Activated T-cell treated with anti-CD3 and anti-CD28 coated beads, Interleukin-2, amount 50 U/mL, for 24 hours (primary cell): Measurements from ENCODE around the gene PGP.
A peak's percentile ranks its signal among the peaks of the same experiment; 100 is the strongest.

Experiments
- DNase-seq: peaks from one replicate; pipeline ENCODE4 v3.0.0-alpha.2; 2020
- H3K27ac Mint-ChIP-seq: 2 replicates; pipeline ENCODE4 v1.8.0; 2020; ENCODE audit warnings: mild to moderate bottlenecking, mixed read lengths
- H3K27me3 Mint-ChIP-seq: 2 replicates; pipeline ENCODE4 v1.8.0; 2020; ENCODE audit warnings: mixed read lengths
- H3K36me3 Mint-ChIP-seq: 2 replicates; pipeline ENCODE4 v1.8.0; 2020; ENCODE audit warnings: low read depth, mixed read lengths
- H3K4me1 Mint-ChIP-seq: 2 replicates; pipeline ENCODE4 v1.8.0; 2020; ENCODE audit warnings: low read depth, mixed read lengths
- H3K4me3 Mint-ChIP-seq: 2 replicates; pipeline ENCODE4 v1.8.0; 2020; ENCODE audit warnings: mild to moderate bottlenecking, moderate library complexity, mixed read lengths
- H3K9me3 Mint-ChIP-seq: 2 replicates; pipeline ENCODE4 v1.8.0; 2020; ENCODE audit warnings: mixed read lengths

Gene PGP

GRCh38 chr16:2180461-2180860 is 34.2 kb downstream of the PGP start:
- H3K27me3 Mint-ChIP-seq: no peaks in the 10 kb centered on the region
- H3K36me3 Mint-ChIP-seq: peaks cover 20% of the 10 kb centered on the region
- no peak overlapping the region for H3K4me3 Mint-ChIP-seq
- no peak overlapping the region for H3K27ac Mint-ChIP-seq
- no peaks in the 10 kb centered on the region for H3K9me3 Mint-ChIP-seq
- H3K4me1 Mint-ChIP-seq: no peaks in the 10 kb centered on the region
- no peak for DNase-seq

GRCh38 chr16:2179576-2179975 is 35.1 kb downstream of the PGP start:
- no peak overlapping the region for H3K4me3 Mint-ChIP-seq
- H3K27me3 Mint-ChIP-seq: no peaks in the 10 kb centered on the region
- DNase-seq: no peak
- H3K4me1 Mint-ChIP-seq: no peaks in the 10 kb centered on the region
- H3K27ac Mint-ChIP-seq: no peak overlapping the region
- H3K36me3 Mint-ChIP-seq: peaks cover 29% of the 10 kb centered on the region
- H3K9me3 Mint-ChIP-seq: no peaks in the 10 kb centered on the region

GRCh38 chr16:2179107-2179501 is 35.5 kb downstream of the PGP start:
- DNase-seq: no peak
- peaks cover 33% of the 10 kb centered on the region for H3K36me3 Mint-ChIP-seq
- no peaks in the 10 kb centered on the region for H3K27me3 Mint-ChIP-seq
- no peaks in the 10 kb centered on the region for H3K4me1 Mint-ChIP-seq
- H3K9me3 Mint-ChIP-seq: no peaks in the 10 kb centered on the region
- H3K4me3 Mint-ChIP-seq: no peak overlapping the region
- no peak overlapping the region for H3K27ac Mint-ChIP-seq

GRCh38 chr16:2178321-2179106 is 36.1 kb downstream of the PGP start:
- Mint-ChIP-seq H3K9me3 (no peaks in the 10 kb centered on the region), H3K27ac (no peak overlapping the region), H3K36me3 (peaks cover 37% of the 10 kb centered on the region), H3K27me3 (no peaks in the 10 kb centered on the region), H3K4me3 (no peak overlapping the region), H3K4me1 (no peaks in the 10 kb centered on the region)
- peak; percentile 72 for DNase-seq

DNA sequence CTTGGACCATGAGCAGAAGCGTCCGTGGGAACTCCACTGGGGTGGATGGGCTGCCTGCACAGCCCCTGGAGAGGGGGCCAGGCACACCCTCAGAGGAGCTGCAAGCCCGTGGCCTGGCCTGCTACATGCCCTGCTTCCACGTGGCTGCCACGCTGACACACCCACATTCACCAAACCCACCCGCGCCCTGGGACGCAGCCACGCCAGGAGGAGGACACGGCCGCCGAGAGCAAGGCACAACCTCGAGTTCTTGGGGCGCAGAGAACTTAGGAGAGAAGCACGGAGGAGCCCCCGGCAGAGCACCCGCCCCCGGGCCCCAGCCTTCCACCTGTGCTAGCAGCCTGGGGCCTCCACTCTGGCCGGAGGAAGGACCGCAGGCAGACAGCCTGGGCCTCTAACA is 37.1 kb downstream of the PGP start:
- Mint-ChIP-seq H3K4me3 (no peak overlapping the region), H3K4me1 (no peaks in the 10 kb centered on the region), H3K27ac (no peak overlapping the region), H3K27me3 (no peaks in the 10 kb centered on the region), H3K36me3 (peaks cover 44% of the 10 kb centered on the region), H3K9me3 (no peaks in the 10 kb centered on the region)
- DNase-seq: no peak

DNA sequence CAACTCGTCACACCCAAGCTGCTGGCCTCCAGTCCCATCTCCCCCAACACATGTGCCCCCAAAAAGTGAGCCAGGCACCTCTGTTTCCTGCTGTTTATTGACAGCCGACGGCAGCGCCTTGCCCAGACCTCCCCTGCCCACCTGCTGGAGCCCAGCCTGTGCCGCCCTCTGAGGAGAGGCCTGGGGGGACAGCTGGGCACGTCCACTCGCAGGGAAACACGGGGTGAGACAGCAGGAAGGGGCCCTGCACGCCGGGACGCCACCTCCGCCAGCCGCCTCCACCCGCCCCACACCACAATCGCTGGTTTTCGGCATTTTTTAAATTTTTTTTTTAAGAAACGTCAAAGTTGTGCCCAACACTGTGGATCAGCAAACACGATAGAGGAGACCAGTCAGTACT is 37.5 kb downstream of the PGP start:
- Mint-ChIP-seq H3K9me3 (no peaks in the 10 kb centered on the region), H3K27ac (no peak overlapping the region), H3K4me3 (no peak overlapping the region), H3K27me3 (no peaks in the 10 kb centered on the region), H3K4me1 (no peaks in the 10 kb centered on the region), H3K36me3 (peaks cover 44% of the 10 kb centered on the region)
- no peak for DNase-seq

- Mint-ChIP-seq H3K36me3 (peaks cover 50% of the 10 kb centered on the region), H3K4me1 (no peaks in the 10 kb centered on the region), H3K4me3 (no peak overlapping the region), H3K27me3 (no peaks in the 10 kb centered on the region), H3K9me3 (no peaks in the 10 kb centered on the region), H3K27ac (no peak overlapping the region)
- DNase-seq: no peak
Measured at GRCh38 chr16:2176047-2176446, 38.6 kb downstream of the PGP start.

- no peak for DNase-seq
- H3K4me3 Mint-ChIP-seq: no peak overlapping the region
- H3K4me1 Mint-ChIP-seq: no peaks in the 10 kb centered on the region
- no peaks in the 10 kb centered on the region for H3K27me3 Mint-ChIP-seq
- H3K9me3 Mint-ChIP-seq: no peaks in the 10 kb centered on the region
- no peak overlapping the region for H3K27ac Mint-ChIP-seq
- peaks cover 52% of the 10 kb centered on the region for H3K36me3 Mint-ChIP-seq
Measured at GRCh38 chr16:2175454-2175853, 39.2 kb downstream of the PGP start.

DNA sequence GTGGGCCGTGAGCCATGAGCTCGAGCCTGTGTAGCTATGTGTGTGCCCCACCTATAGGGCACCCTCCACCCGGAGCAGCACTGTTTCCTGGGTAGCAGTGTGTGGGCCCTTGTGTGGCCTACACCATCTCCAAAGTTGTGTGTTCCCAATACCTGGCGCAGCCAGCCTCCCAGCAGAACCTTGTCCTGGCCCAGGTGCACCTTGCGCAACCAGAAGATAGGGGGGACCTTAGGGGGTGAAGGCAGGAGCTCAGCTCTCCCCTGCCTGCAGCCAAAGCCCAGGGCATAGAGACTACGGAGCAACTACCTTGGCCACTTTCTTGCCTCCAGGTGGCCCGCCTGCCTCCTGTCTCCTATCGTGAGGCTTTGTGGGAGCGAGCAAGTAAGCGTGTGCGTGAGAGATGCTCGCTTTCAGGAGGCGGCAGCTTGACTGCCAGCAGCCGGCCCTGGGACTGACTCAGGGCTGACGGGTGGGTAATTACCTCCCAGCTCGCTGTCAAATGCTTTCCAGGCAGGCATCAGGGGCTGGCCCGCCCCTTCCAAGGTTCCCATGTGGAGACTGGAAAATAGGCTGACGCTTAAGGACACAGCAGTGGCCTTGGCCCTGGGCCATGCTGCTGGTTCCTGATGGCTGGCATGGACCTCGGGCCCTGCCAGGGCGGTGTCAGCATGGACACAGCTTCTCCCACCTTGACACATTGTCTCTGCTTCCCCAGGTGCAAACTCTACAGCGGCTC is 40.1 kb downstream of the PGP start:
- Mint-ChIP-seq H3K4me1 (no peaks in the 10 kb centered on the region), H3K27me3 (no peaks in the 10 kb centered on the region), H3K36me3 (peaks cover 53% of the 10 kb centered on the region), H3K27ac (no peak overlapping the region), H3K9me3 (no peaks in the 10 kb centered on the region), H3K4me3 (no peak overlapping the region)
- DNase-seq: no peak

DNA sequence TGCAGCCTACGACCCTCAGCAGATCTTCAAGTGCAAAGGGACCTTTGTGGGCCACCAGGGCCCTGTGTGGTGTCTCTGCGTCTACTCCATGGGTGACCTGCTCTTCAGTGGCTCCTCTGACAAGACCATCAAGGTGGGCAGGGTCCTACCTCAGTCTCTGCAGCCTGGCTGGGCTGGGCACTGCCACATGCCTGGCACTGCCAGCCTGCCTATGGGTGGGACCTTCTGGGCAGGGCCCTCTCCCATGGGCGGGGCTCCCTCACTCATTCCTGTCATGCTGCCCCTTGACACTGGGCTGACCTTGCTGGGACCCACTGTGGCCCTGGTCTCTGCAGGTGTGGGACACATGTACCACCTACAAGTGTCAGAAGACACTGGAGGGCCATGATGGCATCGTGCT is 40.7 kb downstream of the PGP start:
- Mint-ChIP-seq H3K4me3 (no peak overlapping the region), H3K9me3 (no peaks in the 10 kb centered on the region), H3K27ac (no peak overlapping the region), H3K27me3 (no peaks in the 10 kb centered on the region), H3K4me1 (no peaks in the 10 kb centered on the region), H3K36me3 (peaks cover 59% of the 10 kb centered on the region)
- DNase-seq: no peak

- Mint-ChIP-seq H3K36me3 (peaks cover 63% of the 10 kb centered on the region), H3K4me3 (no peak overlapping the region), H3K27ac (no peak overlapping the region), H3K27me3 (no peaks in the 10 kb centered on the region), H3K9me3 (no peaks in the 10 kb centered on the region), H3K4me1 (no peaks in the 10 kb centered on the region)
- no peak for DNase-seq
Measured at GRCh38 chr16:2173366-2173765, 41.3 kb downstream of the PGP start.

DNA sequence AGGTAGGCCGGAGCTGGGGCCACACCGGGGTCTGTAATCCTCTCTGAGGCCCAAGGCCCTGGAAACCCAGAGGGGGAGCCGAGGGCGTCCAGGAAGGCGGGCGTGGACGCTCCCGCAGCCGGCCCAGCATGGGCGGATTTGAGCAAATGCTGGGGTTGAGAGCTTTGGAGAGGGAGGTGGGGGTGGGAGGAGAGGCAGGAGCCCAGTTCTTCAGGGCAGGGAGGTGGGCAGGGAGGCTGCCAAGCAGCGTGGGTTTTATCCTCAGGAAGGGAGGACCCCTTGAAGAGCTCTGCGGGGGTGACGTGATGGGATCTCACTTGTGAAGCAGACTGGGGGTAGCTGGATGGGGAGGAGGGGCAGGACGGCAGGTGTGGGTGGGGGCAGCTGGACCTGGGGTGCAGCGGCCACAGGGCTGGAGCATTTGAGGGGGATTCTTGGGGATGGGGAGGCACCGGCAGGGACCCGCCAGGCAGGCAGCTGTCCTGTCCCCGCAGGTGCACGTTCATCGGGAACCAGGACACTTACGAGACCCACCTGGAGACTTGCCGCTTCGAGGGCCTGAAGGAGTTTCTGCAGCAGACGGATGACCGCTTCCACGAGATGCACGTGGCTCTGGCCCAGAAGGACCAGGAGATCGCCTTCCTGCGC is 41.8 kb downstream of the PGP start:
- Mint-ChIP-seq H3K36me3 (peaks cover 68% of the 10 kb centered on the region), H3K4me3 (no peak overlapping the region), H3K4me1 (no peaks in the 10 kb centered on the region), H3K27me3 (no peaks in the 10 kb centered on the region), H3K9me3 (no peaks in the 10 kb centered on the region), H3K27ac (no peak overlapping the region)
- no peak for DNase-seq

DNA sequence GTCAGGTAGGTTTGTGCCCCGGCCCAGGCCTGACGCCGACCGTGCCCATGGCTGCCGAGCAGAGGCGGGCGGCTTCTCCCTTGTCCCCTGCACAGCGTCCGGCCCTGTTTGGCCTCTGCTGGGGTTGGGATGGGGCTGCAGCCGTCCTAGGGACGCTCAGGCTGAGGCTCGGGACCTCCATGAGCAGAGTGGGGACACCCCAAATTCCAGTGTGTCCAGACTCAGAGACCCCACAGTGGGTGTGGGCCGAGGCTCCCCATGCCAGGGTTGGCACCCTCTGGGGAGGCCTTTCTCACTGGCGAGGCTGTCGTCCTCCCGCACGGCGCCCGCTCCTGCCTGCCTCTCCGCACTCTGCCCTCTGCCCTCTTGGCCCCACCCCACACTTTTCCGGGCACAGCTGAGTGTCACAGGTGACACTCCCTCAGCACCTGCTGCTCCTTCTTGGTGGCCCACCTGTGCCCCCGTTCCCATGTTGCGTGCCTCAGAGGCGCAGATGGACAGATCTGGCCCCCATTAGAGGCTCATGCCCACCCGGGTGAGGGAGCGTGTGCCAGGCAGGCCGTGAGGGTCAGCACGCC is 43.0 kb downstream of the PGP start:
- Mint-ChIP-seq H3K4me1 (no peaks in the 10 kb centered on the region), H3K36me3 (peaks cover 64% of the 10 kb centered on the region), H3K9me3 (no peaks in the 10 kb centered on the region), H3K27me3 (no peaks in the 10 kb centered on the region), H3K27ac (no peak overlapping the region), H3K4me3 (no peak overlapping the region)
- no peak for DNase-seq

GRCh38 chr16:2170587-2171435 is 43.8 kb downstream of the PGP start:
- Mint-ChIP-seq H3K27me3 (no peaks in the 10 kb centered on the region), H3K27ac (no peak overlapping the region), H3K9me3 (no peaks in the 10 kb centered on the region), H3K4me3 (no peak overlapping the region), H3K36me3 (peaks cover 66% of the 10 kb centered on the region), H3K4me1 (no peaks in the 10 kb centered on the region)
- no peak for DNase-seq
